Mesenchymal stem cell (in vitro differentiated cells and primary cell): Measurements from ENCODE around the gene SYNPR.

Experiments used
- DNase-seq: peaks from one replicate; pipeline ENCODE4 v3.0.0-alpha.2; 2013
- H2AFZ ChIP-seq: one replicate; pipeline ENCODE4 v1.6.1; 2013; ENCODE audit warnings: low read depth, mild to moderate bottlenecking, control low read depth, inconsistent platforms, low read length, moderate library complexity
- H2AK5ac ChIP-seq: 2 replicates; pipeline ENCODE4 v1.6.1; 2013; ENCODE audit warnings: low read length, moderate library complexity, mild to moderate bottlenecking, inconsistent platforms; ENCODE audit not compliant: severe bottlenecking
- H2BK120ac ChIP-seq: one replicate; pipeline ENCODE4 v1.6.1; 2013; ENCODE audit warnings: low read depth, mild to moderate bottlenecking, inconsistent platforms, low read length, moderate library complexity
- H2BK12ac ChIP-seq, 2 experiments: one replicate each; pipeline ENCODE4 v1.6.1; 2013; ENCODE audit warnings: inconsistent platforms in 2 of 2, low read length in 2 of 2, mild to moderate bottlenecking in 2 of 2, moderate library complexity in 2 of 2, control low read depth in 1 of 2
- H2BK15ac ChIP-seq: one replicate; pipeline ENCODE4 v1.6.1; 2013; ENCODE audit warnings: mild to moderate bottlenecking, low read depth, inconsistent platforms; ENCODE audit not compliant: poor library complexity, severe bottlenecking
- H2BK5ac ChIP-seq: 2 replicates; pipeline ENCODE4 v1.6.1; 2013; ENCODE audit warnings: low read depth, mild to moderate bottlenecking, low read length, control low read depth, inconsistent platforms; ENCODE audit not compliant: poor library complexity, severe bottlenecking
- H3K14ac ChIP-seq, 2 experiments: one replicate each; pipeline ENCODE4 v1.6.1; 2013; ENCODE audit warnings: inconsistent platforms in 2 of 2, low read length in 2 of 2, control low read depth in 1 of 2, mild to moderate bottlenecking in 1 of 2, moderate library complexity in 1 of 2
- H3K18ac ChIP-seq, 2 experiments: one replicate each; pipeline ENCODE4 v1.6.1; 2013; ENCODE audit warnings: inconsistent platforms in 2 of 2, low read length in 2 of 2, control low read depth in 1 of 2, low read depth in 1 of 2, mild to moderate bottlenecking in 1 of 2
- H3K23ac ChIP-seq, 2 experiments: one replicate each; pipeline ENCODE4 v1.6.1; 2013; ENCODE audit warnings: inconsistent platforms in 2 of 2, low read length in 2 of 2, mild to moderate bottlenecking in 2 of 2, moderate library complexity in 2 of 2, control low read depth in 1 of 2
- H3K27ac ChIP-seq: 2 replicates; pipeline ENCODE4 v1.5.1; 2013; ENCODE audit warnings: mild to moderate bottlenecking, moderate library complexity, low read length, control low read depth, inconsistent platforms; ENCODE audit not compliant: poor library complexity, severe bottlenecking
- H3K27me3 ChIP-seq, 2 experiments: 2 replicates each; pipeline versions ENCODE4 v1.6.1 to v1.7.0; 2013; ENCODE audit warnings: low read length in 2 of 2, mild to moderate bottlenecking in 2 of 2, moderate library complexity in 2 of 2, control low read depth in 1 of 2, inconsistent platforms in 1 of 2; ENCODE audit not compliant: control insufficient read depth in 1 of 2, insufficient read depth in 1 of 2
- H3K36me3 ChIP-seq, 2 experiments: 2 replicates each; pipeline versions ENCODE4 v1.6.1 to v1.7.0; 2013; ENCODE audit warnings: low read length in 2 of 2, control low read depth in 1 of 2, inconsistent platforms in 1 of 2, low read depth in 1 of 2, mild to moderate bottlenecking in 1 of 2; ENCODE audit not compliant: insufficient read depth in 2 of 2, control insufficient read depth in 1 of 2
- H3K4ac ChIP-seq, 2 experiments: one replicate each; pipeline ENCODE4 v1.6.1; 2013; ENCODE audit warnings: inconsistent platforms in 2 of 2, low read length in 2 of 2, mild to moderate bottlenecking in 2 of 2, moderate library complexity in 2 of 2, control low read depth in 1 of 2, low read depth in 1 of 2
- H3K4me1 ChIP-seq: 2 replicates; pipeline ENCODE4 v1.6.1; 2013; ENCODE audit warnings: low read depth, low read length, control low read depth; ENCODE audit not compliant: control insufficient read depth, insufficient read depth
- H3K4me2 ChIP-seq: 2 replicates; pipeline ENCODE4 v1.6.1; 2013; ENCODE audit warnings: low read length, mild to moderate bottlenecking, inconsistent platforms; ENCODE audit not compliant: poor library complexity, severe bottlenecking
- H3K4me3 ChIP-seq, 2 experiments: 2 replicates each; pipeline versions ENCODE4 v1.5.1 to v1.7.0; 2013; ENCODE audit warnings: low read length in 2 of 2, mild to moderate bottlenecking in 2 of 2, control low read depth in 1 of 2, low read depth in 1 of 2; ENCODE audit not compliant: insufficient read depth in 1 of 2
- H3K79me1 ChIP-seq: replicated peaks from 2 replicates; pipeline ENCODE4 v1.6.1; 2013; ENCODE audit warnings: mild to moderate bottlenecking, control low read depth, low read length, inconsistent platforms; ENCODE audit not compliant: poor library complexity, severe bottlenecking
- H3K9ac ChIP-seq: 2 replicates; pipeline ENCODE4 v1.7.0; 2013; ENCODE audit warnings: mild to moderate bottlenecking, low read length, moderate library complexity
- H3K9me3 ChIP-seq: 2 replicates; pipeline ENCODE4 v1.7.0; 2013; ENCODE audit warnings: mild to moderate bottlenecking, low read length; ENCODE audit not compliant: control insufficient read depth
- H4K8ac ChIP-seq: one replicate; pipeline ENCODE4 v1.6.1; 2013; ENCODE audit warnings: inconsistent platforms, mild to moderate bottlenecking, low read length, moderate library complexity
- H4K91ac ChIP-seq: one replicate; pipeline ENCODE4 v1.6.1; 2013; ENCODE audit warnings: mild to moderate bottlenecking, low read length, inconsistent platforms
- WGBS: methylation state at CpG from one replicate; pipeline ENCODE4 v1.1.7; 2013; ENCODE audit warnings: mixed read lengths; 5-methylcytosine and 5-hydroxymethylcytosine counted together

The SYNPR gene

DNA sequence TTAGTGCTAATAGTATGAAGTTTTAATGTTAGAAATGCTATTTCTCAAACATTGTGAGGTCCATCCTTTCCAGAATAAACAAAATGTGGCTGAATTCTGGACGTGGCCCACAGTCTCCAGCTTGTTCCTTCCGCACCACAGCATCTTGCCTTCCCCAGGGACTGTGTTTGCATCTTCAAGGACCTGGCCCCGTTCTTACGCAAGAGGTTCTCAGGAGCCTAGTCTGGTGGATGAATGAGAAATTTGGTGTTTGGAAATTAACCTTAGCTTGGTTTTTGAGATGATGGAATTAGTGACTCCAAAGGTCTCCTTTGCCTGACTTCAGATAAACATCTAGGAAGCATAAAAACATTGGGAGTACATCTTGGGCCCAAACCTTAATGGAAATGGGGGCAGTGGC, 18.1 kb downstream of the SYNPR start:
- 61% methylated on average over 4 of the region's 4 CpGs for WGBS

DNA sequence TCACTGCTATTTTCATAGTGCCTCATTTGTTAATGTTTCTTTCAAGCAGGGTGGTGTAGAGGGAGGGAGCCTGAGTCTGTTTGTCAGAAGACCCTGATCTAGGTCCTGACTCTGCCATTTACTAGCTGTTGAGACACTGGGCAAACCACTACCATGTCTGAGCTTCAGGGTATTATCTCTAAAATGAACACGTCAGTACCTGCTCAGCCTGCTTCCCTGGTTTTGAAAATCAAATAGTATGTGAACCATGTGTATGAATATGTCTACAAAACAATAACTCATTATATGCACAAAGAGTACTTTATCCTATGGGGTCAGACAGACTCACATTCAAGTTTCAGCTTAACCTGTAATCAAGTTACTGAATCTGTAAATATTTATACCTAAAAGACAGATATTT, 25.1 kb downstream of the SYNPR start:
- Histone ChIP-seq H2BK120ac (no peak overlapping the region), H2BK5ac (no peak overlapping the region), H4K8ac (no peak overlapping the region), H3K4ac (no peak overlapping the region), H2BK15ac (no peak overlapping the region), H4K91ac (no peak overlapping the region), H3K9me3 (peaks cover 4% of the 10 kb centered on the region), H3K23ac (no peak overlapping the region), H3K27ac (no peak overlapping the region), H3K4me2 (no peak overlapping the region), H3K14ac (no peak overlapping the region), H3K18ac (no peak overlapping the region), H3K4me1 (no peaks in the 10 kb centered on the region), H3K9ac (no peak overlapping the region), H3K79me1 (no peaks in the 10 kb centered on the region), H3K27me3 (no peaks in the 10 kb centered on the region), H2AFZ (no peak overlapping the region), H2BK12ac (no peak overlapping the region), H3K36me3 (no peaks in the 10 kb centered on the region), H2AK5ac (no peak overlapping the region), H3K4me3 (no peak overlapping the region)
- DNase-seq, result no peak
- WGBS, result no CpG with 5 or more reads among the region's 1 CpG

More for the DNA sequence above, 18.1 kb downstream of the SYNPR start:
- no peaks in the 10 kb centered on the region for H3K36me3 ChIP-seq
- no peak overlapping the region for H3K14ac ChIP-seq
- no peak for DNase-seq
- no peak overlapping the region for H3K4ac ChIP-seq
- no peak overlapping the region for H2AK5ac ChIP-seq
- H3K18ac ChIP-seq, result no peak overlapping the region
- H3K27ac ChIP-seq, result no peak overlapping the region
- peaks cover 1% of the 10 kb centered on the region for H3K4me1 ChIP-seq
- no peak overlapping the region for H3K4me2 ChIP-seq
- H3K23ac ChIP-seq, result no peak overlapping the region
- H2AFZ ChIP-seq, result no peak overlapping the region
- H4K8ac ChIP-seq, result no peak overlapping the region
- H3K27me3 ChIP-seq, result no peaks in the 10 kb centered on the region
- H2BK120ac ChIP-seq, result no peak overlapping the region
- H2BK5ac ChIP-seq, result no peak overlapping the region
- no peak overlapping the region for H3K9ac ChIP-seq
- no peak overlapping the region for H4K91ac ChIP-seq
- no peak overlapping the region for H2BK12ac ChIP-seq
- peaks cover 9% of the 10 kb centered on the region for H3K9me3 ChIP-seq
- H3K79me1 ChIP-seq, result no peaks in the 10 kb centered on the region
- H2BK15ac ChIP-seq, result no peak overlapping the region
- no peak overlapping the region for H3K4me3 ChIP-seq

DNA sequence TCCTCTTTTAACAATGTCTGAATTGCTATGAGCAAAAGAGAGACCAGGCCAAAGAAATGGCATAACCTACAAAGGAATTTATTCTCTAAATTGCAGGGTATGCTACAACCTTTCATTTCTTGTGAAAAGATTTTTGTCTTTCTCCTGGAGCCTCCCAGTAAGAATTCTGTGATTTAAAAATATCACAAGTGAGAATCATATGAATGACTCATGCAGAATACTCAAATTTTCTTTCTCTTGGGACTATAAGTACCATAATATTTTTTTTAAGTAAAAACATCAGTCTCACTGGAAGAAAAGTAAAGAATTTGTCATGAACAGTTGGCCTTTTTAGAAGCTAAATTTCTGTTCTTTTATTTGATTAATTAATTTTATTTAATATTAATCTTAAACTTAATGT, 26.3 kb downstream of the SYNPR start:
- peaks cover 6% of the 10 kb centered on the region for H3K9me3 ChIP-seq
- no peak overlapping the region for H4K91ac ChIP-seq
- no peak overlapping the region for H4K8ac ChIP-seq
- no peak overlapping the region for H3K14ac ChIP-seq
- no peak overlapping the region for H2BK15ac ChIP-seq
- H3K4ac ChIP-seq, result no peak overlapping the region
- no peak overlapping the region for H3K23ac ChIP-seq
- H2BK5ac ChIP-seq, result no peak overlapping the region
- H2BK120ac ChIP-seq, result no peak overlapping the region
- no peaks in the 10 kb centered on the region for H3K4me1 ChIP-seq
- H3K79me1 ChIP-seq, result no peaks in the 10 kb centered on the region
- H2BK12ac ChIP-seq, result no peak overlapping the region
- H3K9ac ChIP-seq, result peak overlapping the region; percentile 8
- no peak overlapping the region for H2AFZ ChIP-seq
- peaks cover 0 to under 1% of the 10 kb centered on the region in 2 experiments for H3K27me3 ChIP-seq
- no peaks in the 10 kb centered on the region for H3K36me3 ChIP-seq
- H3K4me2 ChIP-seq, result no peak overlapping the region
- H3K27ac ChIP-seq, result no peak overlapping the region
- no peak overlapping the region for H2AK5ac ChIP-seq
- no peak overlapping the region for H3K18ac ChIP-seq
- no peak overlapping the region for H3K4me3 ChIP-seq
- DNase-seq, result no peak

DNA sequence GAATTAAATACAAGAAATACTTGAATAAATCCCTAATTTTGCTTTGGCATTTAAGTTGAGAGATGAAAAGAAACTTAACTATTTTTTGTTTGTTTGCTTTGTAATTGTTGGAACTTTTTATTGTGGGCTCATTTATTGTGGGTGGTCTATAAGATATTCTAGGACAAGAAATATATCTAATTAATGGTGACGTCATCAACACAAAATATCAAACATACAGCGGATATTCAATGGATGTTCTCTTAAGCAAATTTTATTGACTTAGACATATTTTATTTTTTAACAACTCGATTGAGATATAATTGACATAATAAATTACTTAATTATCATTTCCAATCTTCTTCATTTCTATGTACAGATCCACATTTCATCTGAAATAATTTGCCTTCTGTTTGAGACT, 30.0 kb downstream of the SYNPR start:
- Histone ChIP-seq H3K4me1 (no peaks in the 10 kb centered on the region), H2BK12ac (no peak overlapping the region), H4K91ac (no peak overlapping the region), H3K4me2 (no peak overlapping the region), H2BK120ac (no peak overlapping the region), H3K18ac (no peak overlapping the region), H2AK5ac (no peak overlapping the region), H3K14ac (no peak overlapping the region), H3K27me3 (peaks cover 0 to 11% of the 10 kb centered on the region in 2 experiments), H3K9ac (no peak overlapping the region), H2AFZ (no peak overlapping the region), H3K23ac (no peak overlapping the region), H2BK15ac (no peak overlapping the region), H3K9me3 (peaks cover 10% of the 10 kb centered on the region), H3K36me3 (no peaks in the 10 kb centered on the region), H3K79me1 (no peaks in the 10 kb centered on the region), H3K4me3 (no peak overlapping the region), H3K4ac (no peak overlapping the region), H3K27ac (no peak overlapping the region), H2BK5ac (no peak overlapping the region), H4K8ac (no peak overlapping the region)
- WGBS, result no CpG with 5 or more reads among the region's 3 CpGs
- no peak for DNase-seq
